CD14-positive monocyte (primary cell): ENCODE results near the gene ARCN1. TPM values are rescaled to one million over a fixed set of nuclear protein-coding genes. Genes with fewer than 3 reads are reported as not detected.

Experiments
- DNase-seq, 3 donors: peaks; one replicate each; pipeline ENCODE4 v3.0.0-alpha.2; 2011 to 2022
- H2AFZ ChIP-seq: 2 replicates; pipeline ENCODE4 v1.6.0; 2012; ENCODE audit warnings: mild to moderate bottlenecking, low read depth, low read length, inconsistent platforms; ENCODE audit not compliant: insufficient read depth, poor library complexity, severe bottlenecking
- H3K27ac ChIP-seq, 2 donors: 1 replicate in 1 of 2; 2 replicates in 1 of 2; pipeline ENCODE4 v1.5.1; 2012 to 2013; ENCODE audit warnings: low read length in 2 of 2, control low read depth in 1 of 2, inconsistent platforms in 1 of 2, low read depth in 1 of 2, mild to moderate bottlenecking in 1 of 2
- H3K27me3 ChIP-seq, 2 donors: one replicate each; pipeline versions ENCODE4 v1.6.0 to v1.6.1; 2011 to 2013; ENCODE audit warnings: low read length in 2 of 2; ENCODE audit not compliant: control insufficient read depth in 2 of 2, insufficient read depth in 2 of 2
- H3K36me3 ChIP-seq, 2 donors: replicated peaks in 1 of 2; 1 replicate in 1 of 2; 2 replicates in 1 of 2; pipeline versions ENCODE4 v1.5.1 to v1.6.1; 2012 to 2013; ENCODE audit warnings: low read length in 2 of 2, control low read depth in 1 of 2, inconsistent platforms in 1 of 2, mild to moderate bottlenecking in 1 of 2; ENCODE audit not compliant: insufficient read depth in 2 of 2, control insufficient read depth in 1 of 2
- H3K4me1 ChIP-seq, 2 donors: 1 replicate in 1 of 2; 2 replicates in 1 of 2; pipeline versions ENCODE4 v1.5.1 to v1.6.1; 2012 to 2013; ENCODE audit warnings: low read length in 2 of 2, control low read depth in 1 of 2, inconsistent platforms in 1 of 2, mild to moderate bottlenecking in 1 of 2, moderate library complexity in 1 of 2; ENCODE audit not compliant: insufficient read depth in 2 of 2, control insufficient read depth in 1 of 2
- H3K4me2 ChIP-seq: replicated peaks from 2 replicates; pipeline ENCODE3; 2012; ENCODE audit warnings: low read length, moderate library complexity, mild to moderate bottlenecking; ENCODE audit not compliant: poor library complexity, severe bottlenecking; ENCODE audit errors: extremely low read depth
- H3K4me3 ChIP-seq, 3 experiments: fragments of 200-600 bp in 1 of 3; sonication (generic) in 1 of 3; replicated peaks in 1 of 3; 1 replicate in 2 of 3; 2 replicates in 1 of 3; pipeline ENCODE4 v1.5.1; 2011 to 2013; ENCODE audit warnings: low read length in 3 of 3, mild to moderate bottlenecking in 3 of 3, control low read depth in 2 of 3, low read depth in 2 of 3, inconsistent platforms in 1 of 3, moderate library complexity in 1 of 3
- H3K79me2 ChIP-seq: 2 replicates; pipeline ENCODE4 v1.6.0; 2012; ENCODE audit warnings: mild to moderate bottlenecking, control low read depth, inconsistent platforms, low read length, moderate library complexity; ENCODE audit not compliant: insufficient read depth
- H3K9ac ChIP-seq: 2 replicates; pipeline ENCODE4 v1.6.0; 2017; ENCODE audit warnings: low read length, mild to moderate bottlenecking; ENCODE audit not compliant: insufficient read depth, poor library complexity, severe bottlenecking
- H3K9me3 ChIP-seq, 2 donors: replicated peaks in 1 of 2; 1 replicate in 1 of 2; 2 replicates in 1 of 2; pipeline versions ENCODE4 v1.5.1 to v1.6.1; 2012 to 2013; ENCODE audit warnings: low read length in 2 of 2, control low read depth in 1 of 2; ENCODE audit not compliant: control insufficient read depth in 1 of 2, insufficient read depth in 1 of 2
- H4K20me1 ChIP-seq: 2 replicates; pipeline ENCODE4 v1.6.0; 2012; ENCODE audit warnings: mild to moderate bottlenecking, low read length, control low read depth, moderate library complexity; ENCODE audit not compliant: insufficient read depth
- H3K27ac Mint-ChIP-seq, 7 donors: one replicate each; pipeline ENCODE4 v1.8.0; 2020; ENCODE audit warnings: mild to moderate bottlenecking in 7 of 7, mixed read lengths in 7 of 7, moderate library complexity in 6 of 7, inconsistent platforms in 2 of 7
- H3K27me3 Mint-ChIP-seq, 3 donors: one replicate each; pipeline ENCODE4 v1.8.0; 2021 to 2022; ENCODE audit warnings: low read depth in 3 of 3, mild to moderate bottlenecking in 3 of 3, mixed read lengths in 3 of 3, moderate library complexity in 3 of 3, inconsistent platforms in 1 of 3
- H3K36me3 Mint-ChIP-seq, 2 donors: one replicate each; pipeline ENCODE4 v1.8.0; 2020; ENCODE audit warnings: mixed read lengths in 2 of 2, inconsistent platforms in 1 of 2, mild to moderate bottlenecking in 1 of 2
- H3K4me1 Mint-ChIP-seq: one replicate; pipeline ENCODE4 v1.8.0; 2020; ENCODE audit warnings: mild to moderate bottlenecking, mixed read lengths
- H3K4me3 Mint-ChIP-seq, 2 donors: one replicate each; pipeline ENCODE4 v1.8.0; 2020; ENCODE audit warnings: mild to moderate bottlenecking in 2 of 2, mixed read lengths in 2 of 2, moderate library complexity in 1 of 2
- H3K9me3 Mint-ChIP-seq, 7 donors: one replicate each; pipeline ENCODE4 v1.8.0; 2020 to 2022; ENCODE audit warnings: mixed read lengths in 7 of 7, mild to moderate bottlenecking in 6 of 7, moderate library complexity in 6 of 7, inconsistent platforms in 2 of 7
- CTCF ChIP-seq: fragments of 200-600 bp; IDR thresholded peaks from one replicate; pipeline ENCODE4 v1.8.0; 2022; ENCODE audit warnings: antibody characterized with exemption, mild to moderate bottlenecking
- WGBS: methylation state at CpG from one replicate; pipeline ENCODE4 v1.1.5; 2013; ENCODE audit warnings: missing lambda C conversion rate; ENCODE audit not compliant: insufficient coverage; 5-methylcytosine and 5-hydroxymethylcytosine counted together
- intact Hi-C, 2 donors: fragments of 100-400 bp; cut with micrococcal nuclease; formaldehyde crosslinking; loops; one replicate each; pipeline versions ENCODE4 v1.15.0 to v1.15.1; 2023
- polyA plus RNA-seq, 3 donors: library from polyadenylated mRNA; depleted of rRNA in 1 of 3; unstranded in 2 of 3; stranded (reverse) in 1 of 3; fragments of 300-500 nt in 2 of 3; fragments of >200 nt in 1 of 3; fragmentation: Illumina TruSeq in 2 of 3; gene quantifications; 1 replicate in 2 of 3; 2 replicates in 1 of 3; pipeline ENCODE4 v1.2.3, GENCODE V29; 2012 to 2021

ARCN1 gene
- polyA plus RNA-seq, 3 donors, result 36.1 to 101 (median 79.7) TPM

GRCh38 chr11:118639899-118640298, 67.7 kb downstream of the ARCN1 start:
- 100% methylated on average over 3 of the region's 4 CpGs for WGBS
- no peaks in the 10 kb centered on the region for H3K4me1 Mint-ChIP-seq
- no peaks in the 10 kb centered on the region for H4K20me1 ChIP-seq

DNA sequence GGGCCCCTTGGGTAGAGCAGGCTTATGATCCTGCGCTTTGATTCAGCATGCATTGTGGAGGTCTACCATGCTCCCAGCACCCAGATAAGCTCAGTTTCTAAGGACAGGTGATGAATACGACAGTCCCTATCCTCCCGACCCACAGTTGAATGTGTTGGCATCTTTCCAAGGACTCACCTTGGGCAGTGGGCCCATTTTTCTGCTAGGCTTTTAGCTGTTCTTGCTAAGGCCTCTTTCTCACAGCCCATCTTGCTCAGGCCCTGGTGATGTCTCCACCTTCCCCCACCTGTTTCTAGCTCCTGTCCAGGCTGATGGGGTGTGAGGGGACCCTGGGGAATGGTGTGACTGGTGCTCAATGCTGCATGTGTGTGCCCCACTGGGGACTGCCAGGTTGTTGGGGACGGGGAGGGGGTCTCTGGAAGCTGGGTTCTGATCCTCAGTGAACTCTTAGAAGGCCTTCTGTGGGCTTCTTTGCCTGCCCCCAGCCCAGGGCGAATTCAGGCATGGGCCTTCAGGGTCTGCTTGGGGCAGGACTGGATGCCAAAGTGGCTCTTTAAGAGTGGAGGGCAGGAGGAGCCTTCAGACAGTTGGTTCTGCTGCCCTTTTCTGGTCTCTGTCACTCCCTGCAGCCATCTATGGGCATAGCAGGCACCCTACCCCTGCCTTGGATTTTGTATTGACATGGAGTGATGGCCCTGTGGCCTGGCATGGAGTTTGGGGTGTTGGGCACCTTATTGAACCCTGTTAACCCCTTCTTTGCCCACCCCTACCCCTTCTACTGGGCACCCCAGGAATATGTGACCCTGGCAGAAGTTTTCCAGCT, 68.3 kb downstream of the ARCN1 start:
- no peak for TF ChIP-seq CTCF
- Histone ChIP-seq H3K79me2 (no peaks in the 10 kb centered on the region), H3K27me3 (peaks cover 0 to 1% of the 10 kb centered on the region in 2 donors), H3K27ac (no peak overlapping the region), H4K20me1 (no peaks in the 10 kb centered on the region), H3K36me3 (no peaks in the 10 kb centered on the region), H3K4me1 (no peaks in the 10 kb centered on the region), H3K4me3 (no peak overlapping the region), H3K9me3 (no peaks in the 10 kb centered on the region), H3K4me2 (no peak overlapping the region), H2AFZ (no peak overlapping the region), H3K9ac (no peak overlapping the region)
- intact Hi-C loops, result no loop called here
- Mint-ChIP-seq H3K36me3 (no peaks in the 10 kb centered on the region), H3K4me1 (no peaks in the 10 kb centered on the region), H3K27me3 (peaks cover 2 to 7% (median 4%) of the 10 kb centered on the region in 3 donors), H3K4me3 (no peak overlapping the region), H3K9me3 (no peaks in the 10 kb centered on the region), H3K27ac (no peak overlapping the region)
- WGBS, result 88% methylated on average over 4 of the region's 5 CpGs
- DNase-seq, result no peak

More at GRCh38 chr11:118639899-118640298, 67.7 kb downstream of the ARCN1 start:
- Mint-ChIP-seq H3K9me3 (no peaks in the 10 kb centered on the region), H3K27ac (no peak overlapping the region), H3K4me3 (no peak overlapping the region), H3K36me3 (no peaks in the 10 kb centered on the region), H3K27me3 (peaks cover 2 to 7% (median 7%) of the 10 kb centered on the region in 3 donors)
- Histone ChIP-seq H3K9ac (no peak overlapping the region), H3K9me3 (no peaks in the 10 kb centered on the region), H3K4me3 (no peak overlapping the region), H3K4me1 (peaks cover under 1 to 3% of the 10 kb centered on the region in 2 donors), H3K27ac (no peak overlapping the region), H3K27me3 (peaks cover 0 to 8% of the 10 kb centered on the region in 2 donors), H2AFZ (no peak overlapping the region), H3K36me3 (no peaks in the 10 kb centered on the region), H3K79me2 (no peaks in the 10 kb centered on the region), H3K4me2 (no peak overlapping the region)
- no peak for TF ChIP-seq CTCF
- intact Hi-C loops, result no loop called here
- no peak for DNase-seq
